ENCODE data around the gene ZDHHC11B. TPM values are rescaled to one million over a fixed set of nuclear protein-coding genes. Genes with fewer than 3 reads are reported as not detected.
"Not testable (repeated sequence)": the region's sequence is repeated elsewhere in the genome, so short reads cannot be mapped to it uniquely, and the experiment has no call there.

ZDHHC11B gene
- total and polyA plus RNA-seq, 9 donors: 3.8 to 51.1 (median 10.4) TPM

DNA sequence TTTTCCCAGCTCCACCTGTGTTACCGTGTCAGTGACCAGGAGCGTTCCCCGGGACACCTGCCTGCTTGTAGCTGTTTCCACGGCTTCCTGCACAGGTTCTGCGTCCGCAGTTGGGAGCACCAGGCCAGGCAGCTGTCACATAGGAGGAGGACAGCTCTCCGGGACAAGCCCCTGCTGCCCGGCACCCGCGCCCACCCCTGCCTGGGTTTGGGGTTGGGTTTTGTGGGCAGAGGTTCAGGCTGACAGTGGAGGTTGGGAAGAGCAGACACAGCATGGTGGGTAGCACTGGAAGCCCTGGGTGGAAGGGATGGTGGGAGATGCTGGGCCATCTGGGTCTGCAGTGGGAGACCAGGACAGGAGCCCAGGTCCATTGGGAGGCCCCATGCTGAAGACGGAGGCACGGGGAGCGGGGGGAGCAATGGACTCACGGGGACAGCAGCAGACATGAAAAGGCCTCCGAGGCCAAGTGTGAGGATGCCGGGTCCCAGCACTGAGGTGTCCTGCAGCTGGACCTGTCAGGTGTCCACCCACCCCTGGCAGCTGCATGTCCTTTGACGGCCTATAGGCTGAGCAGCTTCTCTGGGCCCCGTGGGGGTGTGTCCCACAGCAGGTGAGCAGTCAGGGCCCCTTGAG is 2.8 kb upstream of the ZDHHC11B start:
- Histone ChIP-seq H3K27me3 (ENCODE audit: control insufficient read depth, insufficient read depth, low read length) (peaks cover 16% of the 10 kb centered on the region), H3K4me1 (ENCODE audit: control insufficient read depth, insufficient read depth, low read length) (peaks cover 11% of the 10 kb centered on the region)
- not testable (repeated sequence) for DNase-seq; H3K36me3 ChIP-seq (ENCODE audit: control insufficient read depth, insufficient read depth, low read length); H3K4me3 ChIP-seq (ENCODE audit: low read length); H3K27ac ChIP-seq (ENCODE audit: low read length); H3K9me3 ChIP-seq (replicated peaks; ENCODE audit: control insufficient read depth, low read depth, low read length)
- 90% methylated on average over 6 of the region's 18 CpGs for WGBS (ENCODE audit: insufficient coverage)

DNA sequence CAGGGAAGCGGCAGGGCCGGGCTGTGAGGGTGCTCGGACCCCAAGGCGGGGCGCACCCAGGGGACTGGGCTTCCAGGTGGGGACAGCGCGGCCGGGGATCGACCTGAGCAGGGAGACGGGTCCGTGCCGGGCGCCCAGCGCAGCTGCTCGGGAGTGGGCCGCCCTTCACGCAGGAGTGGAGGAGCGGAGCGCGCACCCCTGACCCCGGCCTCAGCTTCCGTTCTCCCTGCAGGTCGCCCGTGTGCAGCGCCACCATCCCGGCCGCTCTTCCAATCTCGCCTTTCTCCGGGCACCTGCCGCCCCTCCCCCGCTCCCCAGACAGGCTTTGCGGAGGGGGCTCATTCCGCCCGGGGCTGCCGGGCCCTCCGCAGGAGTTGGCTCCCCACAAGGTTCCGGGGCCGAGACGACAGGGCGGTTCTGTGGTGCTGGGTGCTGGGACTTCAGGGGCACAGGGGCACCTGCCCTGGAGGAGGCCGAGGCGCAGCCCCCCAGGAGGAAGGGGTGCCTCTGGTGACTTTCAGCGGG is 714 bp upstream of the ZDHHC11B start:
- Histone ChIP-seq H3K4me1 (ENCODE audit: control insufficient read depth, insufficient read depth, low read length) (peaks cover 11% of the 10 kb centered on the region), H3K27me3 (ENCODE audit: control insufficient read depth, insufficient read depth, low read length) (peaks cover 16% of the 10 kb centered on the region), H3K4me3 (ENCODE audit: low read length) (peak overlapping the region; percentile 37)
- 6% methylated on average over 23 of the region's 43 CpGs for WGBS (ENCODE audit: insufficient coverage)
- not testable (repeated sequence) for H3K9me3 ChIP-seq (replicated peaks; ENCODE audit: control insufficient read depth, low read depth, low read length); H3K36me3 ChIP-seq (ENCODE audit: control insufficient read depth, insufficient read depth, low read length); H3K27ac ChIP-seq (ENCODE audit: low read length); DNase-seq

DNA sequence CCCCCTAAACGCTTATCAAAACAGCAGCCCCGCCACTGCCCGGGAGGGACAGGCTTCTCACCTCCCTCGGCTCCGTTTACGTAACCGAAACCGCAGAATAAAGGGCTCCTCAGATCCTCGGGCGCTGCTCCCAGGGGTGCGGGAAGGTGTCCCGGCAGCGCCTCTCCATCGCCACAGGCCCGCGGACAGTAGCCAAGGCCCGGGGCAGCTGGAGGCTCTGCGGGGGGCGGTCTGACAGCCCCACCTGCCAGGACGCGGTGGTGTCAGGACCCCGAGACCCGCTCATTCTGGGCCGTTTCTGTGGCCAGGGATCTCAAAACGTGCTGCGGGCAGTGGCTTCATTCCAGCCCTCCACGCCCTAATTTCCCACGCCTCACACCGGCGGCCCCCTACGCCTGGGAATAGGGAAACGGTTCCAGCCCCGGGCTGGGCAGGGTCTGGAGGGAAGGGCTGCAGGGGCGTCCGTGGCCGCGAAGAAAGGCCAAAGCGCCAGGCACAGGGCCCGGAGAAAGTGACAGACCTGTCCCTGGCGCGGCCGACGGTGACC is 575 bp downstream of the ZDHHC11B start:
- not testable (repeated sequence) for DNase-seq; H3K36me3 ChIP-seq (ENCODE audit: control insufficient read depth, insufficient read depth, low read length); H3K9me3 ChIP-seq (replicated peaks; ENCODE audit: control insufficient read depth, low read depth, low read length); H3K27ac ChIP-seq (ENCODE audit: low read length)
- WGBS (ENCODE audit: insufficient coverage): 0% methylated on average over 32 of the region's 43 CpGs
- peaks cover 11% of the 10 kb centered on the region for H3K4me1 ChIP-seq (ENCODE audit: control insufficient read depth, insufficient read depth, low read length)
- H3K27me3 ChIP-seq (ENCODE audit: control insufficient read depth, insufficient read depth, low read length): peaks cover 16% of the 10 kb centered on the region
- H3K4me3 ChIP-seq (ENCODE audit: low read length): peak overlapping the region; percentile 55

DNA sequence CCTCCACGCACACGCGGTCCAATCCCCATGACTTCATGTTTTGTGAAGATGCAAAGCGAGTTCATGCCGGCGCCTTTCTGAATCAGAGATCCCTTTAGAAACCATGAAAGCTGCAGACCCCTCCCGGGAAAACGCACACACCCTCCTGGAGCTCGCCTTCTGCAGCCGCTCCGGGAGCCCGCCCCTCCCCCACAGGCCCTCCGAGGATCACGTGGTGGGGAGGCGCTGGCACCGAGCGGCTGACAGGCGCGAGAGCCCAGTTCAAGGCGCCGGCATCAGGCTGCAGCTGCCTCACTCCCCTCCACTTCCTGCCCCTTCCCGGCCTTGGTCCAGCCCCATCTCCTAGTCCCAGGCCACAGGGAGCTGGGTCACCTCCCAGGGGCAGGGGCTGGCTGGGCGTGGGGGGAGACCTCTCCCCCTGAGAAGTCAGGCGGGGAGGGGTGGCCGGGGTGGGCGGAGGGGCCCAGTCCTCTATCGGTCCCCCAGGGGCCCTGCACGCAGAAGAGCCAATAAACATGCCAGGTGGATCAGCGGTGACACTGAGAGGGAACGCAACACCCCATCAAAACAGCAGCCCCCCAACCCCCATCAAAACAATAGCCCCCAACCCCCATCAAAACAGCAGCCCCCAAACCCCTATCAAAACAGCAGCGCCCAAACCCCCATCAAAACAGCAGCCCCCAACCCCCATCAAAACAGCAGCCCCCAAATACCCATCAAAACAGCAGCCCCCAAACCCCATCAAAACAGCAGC is 1.3 kb downstream of the ZDHHC11B start:
- WGBS (ENCODE audit: insufficient coverage): 2% methylated on average over 9 of the region's 31 CpGs
- DNase-seq: not testable (repeated sequence)

DNA sequence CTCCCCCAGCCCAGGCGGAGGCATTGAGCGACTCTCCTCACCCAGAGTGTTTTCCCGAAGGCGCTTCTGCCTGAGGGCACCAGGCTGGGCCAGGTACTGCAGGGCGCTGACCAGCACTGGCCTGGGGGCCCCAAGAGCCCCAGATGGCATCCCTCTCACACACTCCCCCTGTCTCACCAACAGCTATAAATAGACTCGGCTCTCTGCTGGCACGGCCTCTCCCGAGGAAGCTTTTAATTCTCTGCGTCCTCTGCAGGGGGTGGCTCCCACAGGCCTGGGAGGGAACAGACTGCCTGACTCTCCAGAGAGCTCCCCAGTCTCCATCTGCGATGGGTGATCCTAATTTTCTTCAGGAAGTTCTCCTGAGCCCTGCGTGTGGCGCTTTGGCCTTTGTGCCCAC is 2.2 kb downstream of the ZDHHC11B start:
- H3K4me1 ChIP-seq (ENCODE audit: control insufficient read depth, insufficient read depth, low read length): peaks cover 11% of the 10 kb centered on the region
- H3K27ac ChIP-seq (ENCODE audit: low read length); H3K4me3 ChIP-seq (ENCODE audit: low read length); DNase-seq; H3K9me3 ChIP-seq (replicated peaks; ENCODE audit: control insufficient read depth, low read depth, low read length); H3K36me3 ChIP-seq (ENCODE audit: control insufficient read depth, insufficient read depth, low read length): not testable (repeated sequence)
- no CpG with 5 or more reads among the region's 12 CpGs for WGBS (ENCODE audit: insufficient coverage)
- peaks cover 14% of the 10 kb centered on the region for H3K27me3 ChIP-seq (ENCODE audit: control insufficient read depth, insufficient read depth, low read length)

More for the DNA sequence above, 1.3 kb downstream of the ZDHHC11B start:
- not testable (repeated sequence) for H3K36me3 ChIP-seq (ENCODE audit: control insufficient read depth, insufficient read depth, low read length); H3K27ac ChIP-seq (ENCODE audit: low read length); H3K9me3 ChIP-seq (replicated peaks; ENCODE audit: control insufficient read depth, low read depth, low read length)
- Histone ChIP-seq H3K4me1 (ENCODE audit: control insufficient read depth, insufficient read depth, low read length) (peaks cover 11% of the 10 kb centered on the region), H3K27me3 (ENCODE audit: control insufficient read depth, insufficient read depth, low read length) (peaks cover 14% of the 10 kb centered on the region), H3K4me3 (ENCODE audit: low read length) (peak overlapping the region; percentile 55)

DNA sequence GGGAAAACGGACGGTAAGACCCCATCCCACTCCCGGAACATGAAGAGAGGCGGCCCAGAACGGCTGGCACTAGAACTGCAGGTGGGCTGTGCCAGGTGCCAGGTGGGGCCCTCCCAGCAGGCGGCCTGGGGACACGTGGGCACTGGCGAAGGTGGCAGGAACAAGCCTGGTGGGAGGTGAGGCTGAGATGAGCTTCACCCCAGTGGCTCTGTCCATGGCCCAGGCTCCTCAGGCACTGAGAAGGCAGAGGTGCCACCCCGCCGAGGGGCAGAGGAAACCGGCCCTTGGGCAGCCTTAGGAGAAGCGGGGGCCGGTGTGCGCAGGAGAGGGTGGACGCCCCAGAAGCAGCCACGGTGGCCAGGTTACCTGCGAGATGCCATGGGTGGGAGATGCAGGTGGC is 4.0 kb downstream of the ZDHHC11B start:
- peaks cover 20% of the 10 kb centered on the region for H3K27me3 ChIP-seq (ENCODE audit: control insufficient read depth, insufficient read depth, low read length)
- peaks cover 21% of the 10 kb centered on the region for H3K4me1 ChIP-seq (ENCODE audit: control insufficient read depth, insufficient read depth, low read length)
- H3K4me3 ChIP-seq (ENCODE audit: low read length); H3K27ac ChIP-seq (ENCODE audit: low read length); H3K9me3 ChIP-seq (replicated peaks; ENCODE audit: control insufficient read depth, low read depth, low read length); DNase-seq; H3K36me3 ChIP-seq (ENCODE audit: control insufficient read depth, insufficient read depth, low read length): not testable (repeated sequence)
- WGBS (ENCODE audit: insufficient coverage): 82% methylated on average over 11 of the region's 17 CpGs

DNA sequence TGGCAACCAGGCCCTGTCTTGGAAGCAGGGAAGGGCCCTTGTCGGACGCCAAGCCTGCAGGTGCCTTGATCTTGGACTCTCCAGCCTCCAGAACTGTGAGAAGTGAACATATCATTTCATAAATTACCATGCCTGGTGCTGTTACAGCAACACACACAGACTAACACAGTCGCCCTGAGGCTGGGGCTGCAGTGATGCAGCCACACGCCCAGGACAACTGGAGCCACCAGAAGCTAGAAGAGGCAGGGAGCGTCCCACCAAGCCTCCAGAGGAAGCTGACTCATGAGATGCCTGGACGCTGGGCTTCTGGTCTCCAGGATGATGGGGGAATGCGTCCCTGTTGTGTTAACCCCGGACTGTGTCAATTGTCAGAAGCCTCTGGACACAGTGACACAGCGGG is 5.6 kb downstream of the ZDHHC11B start:
- H3K27ac ChIP-seq (ENCODE audit: low read length); H3K4me3 ChIP-seq (ENCODE audit: low read length); H3K36me3 ChIP-seq (ENCODE audit: control insufficient read depth, insufficient read depth, low read length); H3K9me3 ChIP-seq (replicated peaks; ENCODE audit: control insufficient read depth, low read depth, low read length); H3K27me3 ChIP-seq (ENCODE audit: control insufficient read depth, insufficient read depth, low read length); DNase-seq: not testable (repeated sequence)
- H3K4me1 ChIP-seq (ENCODE audit: control insufficient read depth, insufficient read depth, low read length): peaks cover 23% of the 10 kb centered on the region
- no CpG with 5 or more reads among the region's 9 CpGs for WGBS (ENCODE audit: insufficient coverage)

DNA sequence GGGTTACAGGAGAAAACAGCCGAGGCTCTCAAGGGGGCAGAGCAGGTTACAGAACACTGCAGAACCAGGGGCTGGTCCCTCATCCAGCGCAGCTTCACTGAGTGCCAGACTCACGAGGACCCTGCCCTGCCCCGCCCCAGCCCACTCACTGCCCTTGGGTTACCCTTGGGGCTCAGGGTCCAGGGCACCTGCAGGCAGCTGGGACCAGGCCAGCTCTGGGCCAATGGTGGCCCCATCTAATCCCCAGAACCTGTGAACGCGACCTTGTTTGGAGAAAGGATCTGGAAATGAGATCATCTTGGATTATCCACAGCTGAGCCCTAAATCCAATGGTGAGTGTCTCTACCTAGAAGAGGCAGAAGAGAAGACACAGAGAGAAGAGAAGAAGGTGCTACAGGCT is 6.1 kb downstream of the ZDHHC11B start:
- not testable (repeated sequence) for DNase-seq; H3K27me3 ChIP-seq (ENCODE audit: control insufficient read depth, insufficient read depth, low read length); H3K9me3 ChIP-seq (replicated peaks; ENCODE audit: control insufficient read depth, low read depth, low read length); H3K27ac ChIP-seq (ENCODE audit: low read length); H3K4me3 ChIP-seq (ENCODE audit: low read length); H3K36me3 ChIP-seq (ENCODE audit: control insufficient read depth, insufficient read depth, low read length)
- H3K4me1 ChIP-seq (ENCODE audit: control insufficient read depth, insufficient read depth, low read length): peaks cover 20% of the 10 kb centered on the region
- WGBS (ENCODE audit: insufficient coverage): no CpG with 5 or more reads among the region's 6 CpGs

DNA sequence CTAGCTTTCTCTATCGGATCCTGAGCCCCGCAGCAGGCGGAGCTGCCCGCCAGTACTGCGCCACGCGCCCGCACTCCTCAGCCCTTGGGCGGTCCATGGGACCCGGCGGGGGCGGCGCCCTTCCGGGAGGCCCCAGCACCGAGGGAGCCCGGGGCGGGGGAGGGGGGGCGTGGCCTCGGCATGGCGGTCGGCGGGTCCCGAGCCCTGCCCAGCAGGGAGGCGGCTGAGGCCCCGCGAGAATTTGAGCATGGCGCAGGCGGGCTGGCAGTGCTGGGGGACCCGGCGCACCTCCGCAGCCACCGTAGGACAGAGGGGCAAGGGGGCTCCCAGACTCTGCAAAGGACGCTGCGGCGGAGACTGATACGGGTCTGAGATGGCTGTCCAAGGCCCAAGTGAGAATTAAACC is 6.8 kb downstream of the ZDHHC11B start:
- no peak overlapping the region for H3K27ac ChIP-seq (ENCODE audit: low read length)
- peaks cover 16% of the 10 kb centered on the region for H3K4me1 ChIP-seq (ENCODE audit: control insufficient read depth, insufficient read depth, low read length)
- H3K4me3 ChIP-seq (ENCODE audit: low read length): no peak overlapping the region
- DNase-seq: no peak
- peaks cover 6% of the 10 kb centered on the region for H3K27me3 ChIP-seq (ENCODE audit: control insufficient read depth, insufficient read depth, low read length)
- WGBS (ENCODE audit: insufficient coverage): 94% methylated on average over 31 of the region's 36 CpGs
- no peaks in the 10 kb centered on the region for H3K9me3 ChIP-seq (replicated peaks; ENCODE audit: control insufficient read depth, low read depth, low read length)
- no peaks in the 10 kb centered on the region for H3K36me3 ChIP-seq (ENCODE audit: control insufficient read depth, insufficient read depth, low read length)
